Hepatocyte (in vitro differentiated cells): ENCODE results near the gene ANG. TPM values are rescaled to one million over a fixed set of nuclear protein-coding genes. Genes with fewer than 3 reads are reported as not detected.

Source experiments
- DNase-seq: peaks from one replicate; pipeline ENCODE4 v3.0.0-alpha.2; 2016; ENCODE audit warnings: low spot score
- H2AFZ ChIP-seq: fragments of 200-600 bp; sonication (generic); 2 replicates; pipeline ENCODE4 v1.6.0; 2016; ENCODE audit warnings: antibody characterized with exemption, mild to moderate bottlenecking
- H3K27ac ChIP-seq: fragments of 200-600 bp; sonication (generic); 2 replicates; pipeline ENCODE4 v1.5.1; 2016; ENCODE audit warnings: mild to moderate bottlenecking
- H3K27me3 ChIP-seq: fragments of 200-600 bp; sonication (generic); 2 replicates; pipeline ENCODE4 v1.6.1; 2016
- H3K36me3 ChIP-seq: fragments of 200-600 bp; sonication (generic); replicated peaks from 2 replicates; pipeline ENCODE4 v1.5.1; 2016; ENCODE audit warnings: low read depth; ENCODE audit not compliant: insufficient read depth
- H3K4me1 ChIP-seq: fragments of 200-600 bp; sonication (generic); 2 replicates; pipeline ENCODE4 v1.5.1; 2016; ENCODE audit warnings: mild to moderate bottlenecking, moderate library complexity; ENCODE audit not compliant: insufficient read depth
- H3K4me2 ChIP-seq: fragments of 200-600 bp; sonication (generic); 2 replicates; pipeline ENCODE4 v1.6.0; 2016
- H3K4me3 ChIP-seq: fragments of 200-600 bp; sonication (generic); 2 replicates; pipeline ENCODE4 v1.5.1; 2016; ENCODE audit warnings: mild to moderate bottlenecking
- H3K79me2 ChIP-seq: fragments of 200-600 bp; sonication (generic); 2 replicates; pipeline ENCODE4 v1.6.0; 2017; ENCODE audit warnings: mild to moderate bottlenecking
- H3K9me2 ChIP-seq: fragments of 200-600 bp; sonication (generic); replicated peaks from 2 replicates; pipeline ENCODE4 v1.6.0; 2017; ENCODE audit warnings: mild to moderate bottlenecking; ENCODE audit not compliant: insufficient read depth
- H3K9me3 ChIP-seq: fragments of 200-600 bp; sonication (generic); 2 replicates; pipeline ENCODE4 v1.5.1; 2016; ENCODE audit warnings: low read depth, mild to moderate bottlenecking
- H4K20me1 ChIP-seq: fragments of 200-600 bp; sonication (generic); 2 replicates; pipeline ENCODE4 v1.6.0; 2016; ENCODE audit warnings: mild to moderate bottlenecking; ENCODE audit not compliant: insufficient read depth, poor library complexity, severe bottlenecking
- EZH2 ChIP-seq: fragments of 200-600 bp; sonication (generic); IDR thresholded peaks from 2 replicates; pipeline ENCODE4 v1.6.1; 2016; ENCODE audit warnings: antibody characterized with exemption, mild to moderate bottlenecking, borderline replicate concordance
- EZH2phosphoT487 ChIP-seq: fragments of 200-600 bp; sonication (generic); IDR thresholded peaks from one replicate; pipeline ENCODE4 v1.6.1; 2018; ENCODE audit warnings: antibody characterized with exemption, mild to moderate bottlenecking, low read depth, moderate library complexity; ENCODE audit not compliant: unreplicated experiment, severe bottlenecking
- WGBS: methylation state at CpG from one replicate; pipeline ENCODE4 v1.1.6; 2016; ENCODE audit warnings: low lambda C conversion rate; ENCODE audit errors: missing lambda C conversion rate; 5-methylcytosine and 5-hydroxymethylcytosine counted together
- polyA plus RNA-seq: library from polyadenylated mRNA; unstranded; fragments of >200 nt; fragmentation: Nextera tagmentation; extraction: Ambion mirVana; gene quantifications from 2 replicates; pipeline ENCODE4 v1.2.1, GENCODE V29; 2016
- total RNA-seq: library from RNA; depleted of rRNA; stranded (reverse); fragments of >200 nt; gene quantifications from 2 replicates; pipeline ENCODE4 v1.2.3, GENCODE V29; 2014
- TF ChIP-seq, protein P1 (sequence below): fragments of 200-600 bp; sonication (generic); IDR thresholded peaks from 2 replicates; pipeline ENCODE4 v1.5.1; 2016; ENCODE audit warnings: antibody characterized with exemption, mild to moderate bottlenecking; ENCODE audit not compliant: poor library complexity

ANG gene
- total and polyA plus RNA-seq, 2 experiments from 2014 or later = 79.1 to 103 TPM

DNA sequence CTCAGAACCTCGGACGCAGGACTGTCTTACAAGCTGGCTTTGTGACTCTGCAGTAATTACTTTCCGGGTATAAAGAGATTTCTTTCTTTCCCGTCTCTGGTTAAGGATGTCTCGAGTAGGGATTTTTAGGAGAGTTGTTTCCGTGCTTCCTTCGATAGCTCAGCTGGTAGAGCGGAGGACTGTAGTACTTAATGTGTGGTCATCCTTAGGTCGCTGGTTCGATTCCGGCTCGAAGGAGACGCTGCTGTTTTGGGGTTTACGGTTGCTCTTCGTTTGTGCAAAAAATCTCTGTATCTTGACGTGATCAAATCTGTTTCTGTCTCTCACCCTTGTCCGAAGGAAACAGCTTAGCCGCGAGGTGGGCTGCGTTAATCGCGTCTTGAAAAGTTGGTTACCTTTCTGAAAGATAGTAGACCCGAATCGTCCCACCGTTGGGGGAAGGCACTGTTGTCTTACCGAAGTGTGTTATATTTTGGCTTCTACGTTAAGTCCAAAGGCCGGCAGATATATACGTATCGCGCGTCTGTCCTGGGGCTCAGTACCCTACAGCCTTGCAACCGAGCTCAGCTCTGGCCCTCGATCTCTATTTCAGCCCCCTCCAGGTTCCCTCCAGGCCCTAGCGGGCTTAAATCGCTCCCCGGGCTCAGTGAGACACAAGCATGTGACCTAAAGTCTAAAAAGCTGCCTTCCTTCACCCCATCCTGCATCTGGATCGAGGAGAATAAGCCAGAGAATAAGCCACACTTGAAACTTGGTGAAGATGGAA, 5.3 kb upstream of the ANG start:
- Histone ChIP-seq H3K27me3 (no peaks in the 10 kb centered on the region), H3K79me2 (peaks cover 7% of the 10 kb centered on the region), H3K4me2 (peak overlapping the region; percentile 87), H3K36me3 (no peaks in the 10 kb centered on the region), H4K20me1 (no peaks in the 10 kb centered on the region), H3K9me2 (no peaks in the 10 kb centered on the region), H3K9me3 (no peaks in the 10 kb centered on the region), H3K27ac (peak overlapping the region; percentile 99), H2AFZ (peak overlapping the region; percentile 79), H3K4me1 (peaks cover 20% of the 10 kb centered on the region), H3K4me3 (peak overlapping the region; percentile 57)
- 1% methylated on average over 38 of the region's 38 CpGs for WGBS
- TF ChIP-seq, protein P1, sequence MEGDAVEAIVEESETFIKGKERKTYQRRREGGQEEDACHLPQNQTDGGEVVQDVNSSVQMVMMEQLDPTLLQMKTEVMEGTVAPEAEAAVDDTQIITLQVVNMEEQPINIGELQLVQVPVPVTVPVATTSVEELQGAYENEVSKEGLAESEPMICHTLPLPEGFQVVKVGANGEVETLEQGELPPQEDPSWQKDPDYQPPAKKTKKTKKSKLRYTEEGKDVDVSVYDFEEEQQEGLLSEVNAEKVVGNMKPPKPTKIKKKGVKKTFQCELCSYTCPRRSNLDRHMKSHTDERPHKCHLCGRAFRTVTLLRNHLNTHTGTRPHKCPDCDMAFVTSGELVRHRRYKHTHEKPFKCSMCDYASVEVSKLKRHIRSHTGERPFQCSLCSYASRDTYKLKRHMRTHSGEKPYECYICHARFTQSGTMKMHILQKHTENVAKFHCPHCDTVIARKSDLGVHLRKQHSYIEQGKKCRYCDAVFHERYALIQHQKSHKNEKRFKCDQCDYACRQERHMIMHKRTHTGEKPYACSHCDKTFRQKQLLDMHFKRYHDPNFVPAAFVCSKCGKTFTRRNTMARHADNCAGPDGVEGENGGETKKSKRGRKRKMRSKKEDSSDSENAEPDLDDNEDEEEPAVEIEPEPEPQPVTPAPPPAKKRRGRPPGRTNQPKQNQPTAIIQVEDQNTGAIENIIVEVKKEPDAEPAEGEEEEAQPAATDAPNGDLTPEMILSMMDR = no peak
- no peak for TF ChIP-seq EZH2phosphoT487
- no peak for TF ChIP-seq EZH2
- peak; percentile 90 for DNase-seq

GRCh38 chr14:20683891-20684661, 4.5 kb upstream of the ANG start, which contains the start of gene RNASE4:
Gene RNASE4, plus strand, starts transcription at chr14:20684560. Its CDS starts 14,812 bp downstream, at chr14:20699372.
- peak within 1 kb of the TSS; percentile 87 for H3K4me2 ChIP-seq
- H3K27ac ChIP-seq = peak within 1 kb of the TSS; percentile 99
- no peaks in the 10 kb centered on the region for H3K9me3 ChIP-seq
- peaks cover 27% of the 10 kb centered on the region for H3K4me1 ChIP-seq
- H4K20me1 ChIP-seq = no peaks in the 10 kb centered on the region
- peak within 1 kb of the TSS; percentile 79 for H2AFZ ChIP-seq
- WGBS = under 1% methylated on average over 42 of the region's 42 CpGs
- H3K9me2 ChIP-seq = no peaks in the 10 kb centered on the region
- H3K27me3 ChIP-seq = no peaks in the 10 kb centered on the region
- no peaks in the 10 kb centered on the region for H3K36me3 ChIP-seq
- H3K4me3 ChIP-seq = peak within 1 kb of the TSS; percentile 71
- peaks cover 15% of the 10 kb centered on the region for H3K79me2 ChIP-seq
- peak; percentile 92 for DNase-seq
- TF ChIP-seq, protein P1 = peak; percentile 16
- TF ChIP-seq EZH2 = no peak
- TF ChIP-seq EZH2phosphoT487 = no peak

DNA sequence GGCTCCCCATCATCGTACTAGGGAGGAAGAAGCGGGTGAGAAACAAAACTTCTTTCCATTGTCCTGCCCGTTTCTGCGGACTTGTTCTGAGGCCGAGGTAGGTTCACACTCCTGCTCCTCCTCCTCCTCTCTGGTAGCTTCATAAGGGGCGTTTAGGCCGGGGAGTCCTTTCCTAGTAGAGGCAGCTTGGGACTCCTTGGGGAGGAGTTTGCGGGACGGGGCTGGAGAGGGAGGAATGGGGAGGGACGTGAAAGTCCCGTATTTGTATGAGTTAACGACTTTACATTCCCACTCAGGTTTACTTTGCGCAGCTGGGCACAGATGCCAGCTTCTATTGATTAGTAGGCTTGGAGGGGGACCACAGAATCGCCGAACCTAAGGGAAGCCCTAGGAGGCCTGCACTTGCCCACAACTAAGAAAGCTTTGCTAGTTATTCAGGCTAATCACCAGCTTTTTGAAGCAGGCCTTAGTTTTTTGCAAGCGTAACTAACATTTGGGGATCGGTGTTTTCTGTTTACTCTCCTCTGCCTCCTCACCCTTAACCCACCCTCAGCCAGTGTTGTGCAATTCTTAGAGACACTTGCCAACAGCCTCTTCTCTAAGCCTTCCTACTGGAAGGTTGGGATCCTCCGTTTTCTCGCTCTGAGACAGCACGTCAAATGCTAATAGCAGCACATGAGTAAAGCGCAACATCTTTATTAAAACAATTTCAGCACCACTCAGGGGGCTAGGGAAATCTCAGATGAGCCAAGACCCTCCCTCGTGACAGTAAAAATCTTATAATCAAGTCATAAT, 3.7 kb upstream of the ANG start:
- WGBS = 10% methylated on average over 22 of the region's 22 CpGs
- peak; percentile 43 for DNase-seq
- Histone ChIP-seq H3K4me1 (peaks cover 26% of the 10 kb centered on the region), H3K9me2 (no peaks in the 10 kb centered on the region), H3K36me3 (no peaks in the 10 kb centered on the region), H3K79me2 (peaks cover 20% of the 10 kb centered on the region), H3K4me3 (peak overlapping the region; percentile 71), H4K20me1 (no peaks in the 10 kb centered on the region), H2AFZ (peak overlapping the region; percentile 77), H3K4me2 (peak overlapping the region; percentile 87), H3K27ac (peak overlapping the region; percentile 99), H3K27me3 (no peaks in the 10 kb centered on the region), H3K9me3 (no peaks in the 10 kb centered on the region)
- no peak for TF ChIP-seq EZH2
- no peak for TF ChIP-seq EZH2phosphoT487
- TF ChIP-seq, protein P1 = no peak
